WTC11 (cell line): Measurements from ENCODE around the gene MMS19. TPM values are rescaled to one million over a fixed set of nuclear protein-coding genes. Genes with fewer than 3 reads are reported as not detected.

ENCODE experiments used
- ATAC-seq: fragments of 200-7000 bp; cut with Tn5 transposase; 2 replicates; pipeline ENCODE4 v1.10.0; 2021; ENCODE audit warnings: mild to moderate bottlenecking, moderate library complexity
- CTCF ChIA-PET: fragments of 300-600 bp; sonication (Branson Sonifier 250); formaldehyde crosslinking; loops from one replicate; lab custom pipeline; 2021; ENCODE audit warnings: antibody characterized with exemption; lab: Charles Lee
- POLR2A ChIA-PET: fragments of 350-600 bp; sonication (Branson Sonifier 250); formaldehyde crosslinking; loops from one replicate; lab custom pipeline; 2021; ENCODE audit warnings: antibody characterized with exemption; lab: Charles Lee
- DNase-seq: peaks from one replicate; pipeline ENCODE4 v3.0.0; 2021; ENCODE audit warnings: low spot score
- H3K27ac Mint-ChIP-seq: 2 replicates; pipeline ENCODE4 v1.8.0; 2021; ENCODE audit warnings: mixed read lengths
- H3K27me3 Mint-ChIP-seq: 2 replicates; pipeline ENCODE4 v1.8.0; 2021; ENCODE audit warnings: low read depth, mild to moderate bottlenecking, moderate library complexity, mixed read lengths
- H3K36me3 Mint-ChIP-seq: 2 replicates; pipeline ENCODE4 v1.8.0; 2021; ENCODE audit warnings: mixed read lengths
- H3K4me1 Mint-ChIP-seq: 2 replicates; pipeline ENCODE4 v1.8.0; 2022; ENCODE audit warnings: mixed read lengths
- H3K4me3 Mint-ChIP-seq: 2 replicates; pipeline ENCODE4 v1.8.0; 2021; ENCODE audit warnings: mild to moderate bottlenecking, moderate library complexity, mixed read lengths
- H3K9me3 Mint-ChIP-seq: 2 replicates; pipeline ENCODE4 v1.8.0; 2021; ENCODE audit warnings: mixed read lengths
- AFF4 ChIP-seq: sonication (generic); formaldehyde crosslinking; IDR thresholded peaks from 2 replicates; pipeline ENCODE4 v1.8.1; 2023; ENCODE audit warnings: mild to moderate bottlenecking, missing genetic modification reagents, borderline replicate concordance
- ATF6 ChIP-seq: sonication (generic); formaldehyde crosslinking; IDR thresholded peaks from 2 replicates; pipeline ENCODE4 v1.8.1; 2023; ENCODE audit warnings: mild to moderate bottlenecking, missing genetic modification reagents
- CREB1 ChIP-seq: sonication (generic); formaldehyde crosslinking; IDR thresholded peaks from 2 replicates; pipeline ENCODE4 v1.8.0; 2023; ENCODE audit warnings: mild to moderate bottlenecking, missing genetic modification reagents
- CREM ChIP-seq: sonication (generic); formaldehyde crosslinking; IDR thresholded peaks from 2 replicates; pipeline ENCODE4 v1.8.1; 2022; ENCODE audit warnings: mild to moderate bottlenecking, missing genetic modification reagents, moderate library complexity
- ELF4 ChIP-seq: sonication (generic); formaldehyde crosslinking; IDR thresholded peaks from 2 replicates; pipeline ENCODE4 v1.8.1; 2022; ENCODE audit warnings: low read depth, mild to moderate bottlenecking, moderate library complexity, missing genetic modification reagents
- FOXJ3 ChIP-seq: sonication (generic); formaldehyde crosslinking; IDR thresholded peaks from 2 replicates; pipeline ENCODE4 v1.9.0; 2021; ENCODE audit warnings: missing genetic modification reagents, mild to moderate bottlenecking, borderline replicate concordance
- FOXK1 ChIP-seq: sonication (generic); formaldehyde crosslinking; IDR thresholded peaks from 2 replicates; pipeline ENCODE4 v1.8.0; 2022; ENCODE audit warnings: mild to moderate bottlenecking, moderate library complexity, missing genetic modification reagents
- GABPB1 ChIP-seq: sonication (generic); formaldehyde crosslinking; IDR thresholded peaks from 2 replicates; pipeline ENCODE4 v1.8.1; 2023; ENCODE audit warnings: mild to moderate bottlenecking, missing genetic modification reagents
- JUN ChIP-seq: sonication (generic); formaldehyde crosslinking; IDR thresholded peaks from 2 replicates; pipeline ENCODE4 v1.8.0; 2023; ENCODE audit warnings: mild to moderate bottlenecking, missing genetic modification reagents
- MAX ChIP-seq: sonication (generic); formaldehyde crosslinking; IDR thresholded peaks from 2 replicates; pipeline ENCODE4 v1.8.0; 2022; ENCODE audit warnings: mild to moderate bottlenecking, missing genetic modification reagents
- MLX ChIP-seq: sonication (generic); formaldehyde crosslinking; IDR thresholded peaks from 2 replicates; pipeline ENCODE4 v1.8.1; 2023; ENCODE audit warnings: mild to moderate bottlenecking, missing genetic modification reagents, moderate library complexity
- NR2C2 ChIP-seq: sonication (generic); formaldehyde crosslinking; IDR thresholded peaks from 2 replicates; pipeline ENCODE4 v1.8.0; 2022; ENCODE audit warnings: mild to moderate bottlenecking, missing genetic modification reagents
- TEAD1 ChIP-seq: sonication (generic); formaldehyde crosslinking; IDR thresholded peaks from 2 replicates; pipeline ENCODE4 v1.8.0; 2022; ENCODE audit warnings: mild to moderate bottlenecking, missing genetic modification reagents
- TEAD4 ChIP-seq: sonication (generic); formaldehyde crosslinking; IDR thresholded peaks from 2 replicates; pipeline ENCODE4 v1.8.0; 2022; ENCODE audit warnings: mild to moderate bottlenecking, missing genetic modification reagents
- USF1 ChIP-seq: sonication (generic); formaldehyde crosslinking; IDR thresholded peaks from 2 replicates; pipeline ENCODE4 v1.8.0; 2022; ENCODE audit warnings: mild to moderate bottlenecking, missing genetic modification reagents
- ZNF263 ChIP-seq: sonication (generic); formaldehyde crosslinking; IDR thresholded peaks from 2 replicates; pipeline ENCODE4 v1.8.1; 2022; ENCODE audit warnings: low read depth, mild to moderate bottlenecking, moderate library complexity, missing genetic modification reagents
- ZNF423 ChIP-seq: fragments of 250-450 bp; sonication (Bioruptor Pico); IDR thresholded peaks from 2 replicates; pipeline ENCODE4 v2.1.2; 2022; ENCODE audit warnings: mild to moderate bottlenecking, moderate library complexity
- total RNA-seq: library from RNA; stranded (reverse); gene quantifications from 3 replicates; pipeline ENCODE4 v1.2.3, GENCODE V29; 2021
- TF ChIP-seq, protein P1 (sequence below): fragments of 250-450 bp; sonication (Bioruptor Pico); IDR thresholded peaks from 2 replicates; pipeline ENCODE4 v1.9.0; 2021; ENCODE audit warnings: mild to moderate bottlenecking
- TF ChIP-seq, protein P2 (sequence below): sonication (generic); formaldehyde crosslinking; conservative IDR thresholded peaks from 2 replicates; pipeline ENCODE4 v1.8.1; 2022; ENCODE audit warnings: mild to moderate bottlenecking, missing genetic modification reagents
- TF ChIP-seq, protein P3 (sequence below): sonication (generic); formaldehyde crosslinking; IDR thresholded peaks from 2 replicates; pipeline ENCODE4 v1.8.1; 2022; ENCODE audit warnings: mild to moderate bottlenecking, missing genetic modification reagents, moderate library complexity, borderline replicate concordance
- TF ChIP-seq, protein P4 (sequence below): sonication (generic); formaldehyde crosslinking; IDR thresholded peaks from 2 replicates; pipeline ENCODE4 v1.8.1; 2023; ENCODE audit warnings: mild to moderate bottlenecking, missing genetic modification reagents

MMS19 gene
- total RNA-seq, 1 experiment from 2014 or later: 135 TPM

GRCh38 chr10:97520978-97521761 is 22.9 kb upstream of the MMS19 start (continued):
- TF ChIP-seq, protein P1, sequence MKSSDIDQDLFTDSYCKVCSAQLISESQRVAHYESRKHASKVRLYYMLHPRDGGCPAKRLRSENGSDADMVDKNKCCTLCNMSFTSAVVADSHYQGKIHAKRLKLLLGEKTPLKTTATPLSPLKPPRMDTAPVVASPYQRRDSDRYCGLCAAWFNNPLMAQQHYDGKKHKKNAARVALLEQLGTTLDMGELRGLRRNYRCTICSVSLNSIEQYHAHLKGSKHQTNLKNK (CRISPR knock-in tag): no peak
- no peak for TF ChIP-seq CREB1 (CRISPR knock-in tag)
- TF ChIP-seq NR2C2 (CRISPR knock-in tag): no peak
- TF ChIP-seq MLX (CRISPR knock-in tag): no peak
- TF ChIP-seq ZNF423: no peak

GRCh38 chr10:97520520-97520919 is 22.3 kb upstream of the MMS19 start:
- ChIA-PET POLR2A (no interaction called here), CTCF (interaction anchor here (1.4 to 3.5 kb wide), 9 partner anchors 9 to 92 kb away, joined by 4 to 47 read pairs (median 6); partner anchors contain the start of genes ANKRD2 and UBTD1)
- DNase-seq (no peak), ATAC-seq (no peak)
- H3K9me3 Mint-ChIP-seq: no peaks in the 10 kb centered on the region
- H3K4me1 Mint-ChIP-seq: peaks cover 37% of the 10 kb centered on the region
- H3K36me3 Mint-ChIP-seq: no peaks in the 10 kb centered on the region
- peak overlapping the region; percentile 79 for H3K27ac Mint-ChIP-seq
- TF ChIP-seq FOXJ3 (no peak), CREM (CRISPR knock-in tag) (no peak), MAX (CRISPR knock-in tag) (no peak), ELF4 (CRISPR knock-in tag) (no peak), FOXK1 (CRISPR knock-in tag) (no peak), USF1 (CRISPR knock-in tag) (no peak)
- TF ChIP-seq, protein P2, sequence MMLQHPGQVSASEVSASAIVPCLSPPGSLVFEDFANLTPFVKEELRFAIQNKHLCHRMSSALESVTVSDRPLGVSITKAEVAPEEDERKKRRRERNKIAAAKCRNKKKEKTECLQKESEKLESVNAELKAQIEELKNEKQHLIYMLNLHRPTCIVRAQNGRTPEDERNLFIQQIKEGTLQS (CRISPR knock-in tag): no peak
- TF ChIP-seq, protein P3, sequence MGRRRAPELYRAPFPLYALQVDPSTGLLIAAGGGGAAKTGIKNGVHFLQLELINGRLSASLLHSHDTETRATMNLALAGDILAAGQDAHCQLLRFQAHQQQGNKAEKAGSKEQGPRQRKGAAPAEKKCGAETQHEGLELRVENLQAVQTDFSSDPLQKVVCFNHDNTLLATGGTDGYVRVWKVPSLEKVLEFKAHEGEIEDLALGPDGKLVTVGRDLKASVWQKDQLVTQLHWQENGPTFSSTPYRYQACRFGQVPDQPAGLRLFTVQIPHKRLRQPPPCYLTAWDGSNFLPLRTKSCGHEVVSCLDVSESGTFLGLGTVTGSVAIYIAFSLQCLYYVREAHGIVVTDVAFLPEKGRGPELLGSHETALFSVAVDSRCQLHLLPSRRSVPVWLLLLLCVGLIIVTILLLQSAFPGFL: no peak
- no peaks in the 10 kb centered on the region; the same call in 1 of the 2 replicates for H3K27me3 Mint-ChIP-seq
- H3K4me3 Mint-ChIP-seq: no peak overlapping the region

GRCh38 chr10:97519342-97519741 is 21.1 kb upstream of the MMS19 start:
- no peak for DNase-seq
- Mint-ChIP-seq H3K36me3 (no peaks in the 10 kb centered on the region), H3K4me3 (no peak overlapping the region), H3K4me1 (peaks cover 41% of the 10 kb centered on the region), H3K9me3 (no peaks in the 10 kb centered on the region), H3K27ac (peak overlapping the region; percentile 61), H3K27me3 (no peaks in the 10 kb centered on the region; the same call in 1 of the 2 replicates)
- CTCF ChIA-PET: interaction anchor here (0.6 to 2.1 kb wide), 2 partner anchors 15 to 16 kb away, joined by 3 to 13 read pairs; no protein-coding TSS in a partner anchor
- POLR2A ChIA-PET: no interaction called here
- no peak for ATAC-seq
- TF ChIP-seq JUN (CRISPR knock-in tag): no peak
- no peak for TF ChIP-seq ZNF423
- TF ChIP-seq, protein P4, sequence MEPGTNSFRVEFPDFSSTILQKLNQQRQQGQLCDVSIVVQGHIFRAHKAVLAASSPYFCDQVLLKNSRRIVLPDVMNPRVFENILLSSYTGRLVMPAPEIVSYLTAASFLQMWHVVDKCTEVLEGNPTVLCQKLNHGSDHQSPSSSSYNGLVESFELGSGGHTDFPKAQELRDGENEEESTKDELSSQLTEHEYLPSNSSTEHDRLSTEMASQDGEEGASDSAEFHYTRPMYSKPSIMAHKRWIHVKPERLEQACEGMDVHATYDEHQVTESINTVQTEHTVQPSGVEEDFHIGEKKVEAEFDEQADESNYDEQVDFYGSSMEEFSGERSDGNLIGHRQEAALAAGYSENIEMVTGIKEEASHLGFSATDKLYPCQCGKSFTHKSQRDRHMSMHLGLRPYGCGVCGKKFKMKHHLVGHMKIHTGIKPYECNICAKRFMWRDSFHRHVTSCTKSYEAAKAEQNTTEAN: no peak
- no peak for TF ChIP-seq GABPB1
- TF ChIP-seq, protein P1 (CRISPR knock-in tag): no peak
- no peak for TF ChIP-seq FOXK1 (CRISPR knock-in tag)
- TF ChIP-seq ZNF263 (CRISPR knock-in tag): no peak
- no peak for TF ChIP-seq ATF6 (CRISPR knock-in tag)
- TF ChIP-seq TEAD4: no peak
- TF ChIP-seq AFF4 (CRISPR knock-in tag): no peak
- no peak for TF ChIP-seq CREM (CRISPR knock-in tag)
- TF ChIP-seq TEAD1: no peak
